LoVo (cell line): Measurements from ENCODE around the gene CSTB.
A peak's percentile ranks its signal among the peaks of the same experiment; 100 is the strongest.

Experiments used
- DNase-seq: peaks from one replicate; pipeline ENCODE4 v3.0.0-alpha.2; 2016; ENCODE audit warnings: low spot score

Gene CSTB

DNA sequence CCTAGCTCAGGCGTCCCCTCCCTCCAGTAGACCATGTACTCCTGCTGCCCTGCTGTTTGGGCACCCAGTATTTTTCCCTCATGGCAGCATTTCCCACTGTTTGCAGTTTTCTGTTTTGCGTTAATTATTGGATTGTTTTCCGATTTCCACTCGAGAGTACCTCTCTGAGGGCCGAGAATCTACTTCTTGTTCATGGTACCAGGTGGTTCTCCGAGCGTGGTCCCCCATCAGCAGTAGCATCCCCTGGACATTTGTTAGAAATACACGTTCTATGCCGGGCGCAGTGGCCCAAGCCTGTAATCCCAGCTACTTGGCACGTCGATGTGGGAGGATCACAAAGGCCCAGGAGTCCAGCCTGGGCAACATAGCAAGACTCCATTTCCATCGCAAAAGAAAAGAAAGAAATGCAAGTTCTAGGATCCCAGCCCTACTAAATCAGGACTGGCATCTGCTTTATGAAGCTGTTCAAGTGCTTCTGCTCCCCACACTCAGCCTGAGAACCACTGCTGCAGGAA lies 14.0 kb upstream of the CSTB start:
- no peak for DNase-seq

DNA sequence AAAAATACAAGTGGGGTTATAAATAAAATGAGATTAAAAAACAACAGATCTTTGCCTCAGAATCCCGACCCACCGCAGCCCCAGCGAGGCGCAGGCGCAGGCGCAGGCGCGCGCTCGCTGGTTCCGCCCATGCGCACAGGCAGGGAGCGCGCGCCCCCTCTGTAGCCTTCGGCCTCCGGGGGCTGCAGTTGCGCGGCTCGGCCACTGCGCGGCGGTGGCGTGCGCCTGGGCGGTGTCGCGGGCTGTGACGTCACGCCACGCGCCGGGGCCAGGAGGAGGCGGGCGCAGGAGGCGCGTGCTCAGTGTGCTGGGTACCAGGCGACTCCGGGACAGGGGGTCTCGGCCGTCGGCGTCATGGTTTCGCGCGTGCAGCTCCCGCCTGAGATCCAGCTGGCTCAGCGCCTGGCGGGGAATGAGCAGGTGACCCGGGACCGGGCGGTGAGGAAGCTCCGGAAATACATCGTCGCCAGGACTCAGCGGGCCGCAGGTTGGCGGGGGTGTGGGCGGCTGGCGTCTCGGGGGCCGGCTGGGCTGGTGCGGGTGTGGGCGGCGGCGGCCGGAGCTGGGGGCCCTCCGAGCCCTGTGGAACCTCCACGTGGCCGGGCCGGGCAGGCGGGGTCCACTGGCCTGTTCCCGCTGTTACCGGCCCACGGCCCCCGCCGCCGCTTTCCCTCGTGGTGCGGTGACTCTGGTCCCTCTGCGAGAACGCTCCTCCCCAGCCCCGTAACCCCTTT lies 13.3 kb upstream of the CSTB start, which contains the start of gene RRP1:
Gene RRP1 (plus strand): TSS at position 302 of the 734 bp plus-strand sequence. CDS start 53 bp downstream, at position 355.
- peak; percentile 93 for DNase-seq

DNA sequence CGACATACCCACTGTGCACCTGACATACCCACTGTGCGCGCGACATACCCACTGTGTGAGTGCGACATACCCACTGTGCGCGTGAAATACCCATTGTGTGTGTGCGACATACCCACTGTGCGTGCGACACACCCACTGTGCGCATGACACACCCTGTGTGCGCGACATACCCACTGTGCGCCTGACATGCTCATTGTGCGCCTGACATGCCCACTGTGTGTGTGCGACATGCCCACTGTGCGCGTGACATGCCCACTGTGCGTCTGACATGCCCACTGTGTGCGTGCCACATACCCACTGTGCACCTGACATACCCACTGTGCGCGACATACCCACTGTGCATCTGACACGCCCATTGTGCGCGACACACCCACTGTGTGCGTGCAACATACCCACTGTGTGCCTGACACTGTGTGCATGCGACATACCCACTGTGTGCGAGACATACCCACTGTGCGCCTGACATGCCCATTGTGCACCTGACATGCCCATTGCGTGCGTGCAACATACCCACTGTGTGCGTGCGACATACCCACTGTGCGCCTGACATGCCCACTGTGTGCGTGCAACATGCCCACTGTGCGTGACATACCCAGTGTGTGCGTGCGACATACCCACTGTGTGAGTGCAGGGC lies 10.8 kb upstream of the CSTB start:
- no peak for DNase-seq

DNA sequence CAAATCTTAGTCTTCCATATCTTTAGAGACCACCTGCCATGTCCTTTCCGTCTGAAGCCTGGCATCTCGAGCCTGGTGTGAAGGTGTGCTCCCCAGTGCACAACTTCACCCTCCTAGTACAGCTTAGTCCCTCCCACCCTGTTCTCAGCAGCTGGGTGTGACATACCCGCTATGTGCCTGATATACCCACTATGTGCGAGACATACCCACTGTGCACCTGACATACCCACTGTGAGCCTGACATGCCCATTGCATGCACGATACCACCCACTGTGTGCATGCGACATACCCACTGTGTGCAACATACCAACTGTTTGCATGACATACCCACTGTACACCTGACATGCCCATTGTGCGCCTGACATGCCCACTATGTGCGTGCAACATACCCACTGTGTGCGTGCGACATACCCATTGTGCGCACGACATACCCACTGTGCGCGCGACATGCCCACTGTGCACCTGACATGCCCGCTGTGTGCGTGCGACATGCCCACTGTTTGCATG lies 10.2 kb upstream of the CSTB start:
- no peak for DNase-seq

DNA sequence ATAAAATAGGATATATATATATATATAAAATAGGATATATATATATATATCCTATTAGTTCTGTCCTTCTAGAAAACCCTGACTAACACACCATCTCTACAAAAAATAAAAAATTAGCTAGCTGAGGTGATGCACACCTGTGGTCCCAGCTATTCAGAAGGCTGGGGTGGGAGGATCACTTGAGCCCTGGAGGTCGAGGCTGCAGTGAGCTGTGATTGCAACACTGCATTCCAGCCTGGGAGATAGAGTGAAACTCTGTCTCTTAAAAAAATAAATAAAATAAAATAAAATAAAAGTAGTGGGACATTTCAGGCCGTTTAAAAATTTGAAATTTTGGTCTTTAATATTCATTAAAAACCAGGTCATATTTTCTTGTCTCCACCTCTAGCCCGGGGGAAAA lies 9.0 kb upstream of the CSTB start:
- no peak for DNase-seq

DNA sequence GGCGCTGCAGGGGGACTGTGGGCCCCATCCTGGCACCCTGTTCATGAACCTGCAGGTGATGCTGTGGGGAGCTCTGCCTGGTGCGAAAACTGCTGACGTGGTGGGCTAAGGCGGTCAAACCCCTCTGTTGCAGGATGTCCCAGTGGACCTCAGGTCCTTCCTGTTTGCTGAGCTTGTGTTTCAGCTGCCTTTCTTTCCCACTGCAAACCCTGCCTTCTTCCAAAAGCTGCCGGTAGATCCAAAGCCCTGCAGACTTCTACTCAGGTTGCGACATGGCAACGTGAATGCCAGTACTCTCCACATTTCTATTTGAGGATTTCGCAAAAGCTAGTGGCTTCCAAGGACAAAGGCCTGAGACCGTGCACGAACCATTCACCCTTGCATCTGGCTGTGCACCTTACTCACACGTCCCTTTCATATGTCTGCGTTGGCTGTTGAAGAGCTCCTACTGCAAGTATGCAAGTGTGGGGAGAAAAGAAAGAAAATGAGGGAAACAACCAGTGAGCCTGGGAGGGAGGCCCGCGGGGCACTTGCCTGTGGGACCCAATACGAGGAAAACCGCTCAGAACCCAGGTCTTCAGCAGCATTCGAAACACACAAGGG lies 7.1 kb upstream of the CSTB start:
- DNase-seq, result no peak

DNA sequence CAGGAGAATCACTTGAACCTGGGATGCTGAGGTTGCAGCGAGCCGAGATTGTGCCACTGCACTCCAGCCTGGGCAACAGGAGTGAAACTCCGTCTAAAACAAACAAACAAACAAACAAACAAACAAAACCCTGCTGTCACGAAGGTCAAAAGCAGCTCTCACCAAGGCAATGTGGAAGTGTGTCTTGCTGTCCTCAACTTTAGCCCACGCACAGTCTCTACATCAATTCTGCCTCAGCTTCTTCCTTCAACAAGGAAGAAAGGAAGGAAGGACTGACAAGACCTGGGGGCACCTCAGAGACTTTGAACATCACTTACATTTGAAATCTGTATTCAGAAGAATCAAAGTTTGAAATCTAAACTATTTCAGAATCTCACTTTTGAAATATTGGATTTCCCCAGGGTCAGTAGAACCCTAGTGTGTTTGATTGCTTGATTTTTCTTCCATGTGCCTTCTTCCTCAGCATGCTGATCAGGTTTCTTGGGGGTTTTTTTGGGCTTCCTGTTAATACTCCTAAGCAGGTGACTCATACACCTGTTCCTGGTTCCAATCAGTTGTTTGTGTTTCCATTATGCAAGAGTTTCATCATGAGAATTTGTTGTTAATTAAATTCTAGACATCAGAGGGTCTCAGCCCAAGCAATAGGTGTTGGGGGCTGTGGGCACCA lies 6.5 kb upstream of the CSTB start:
- DNase-seq, result peak; percentile 25

DNA sequence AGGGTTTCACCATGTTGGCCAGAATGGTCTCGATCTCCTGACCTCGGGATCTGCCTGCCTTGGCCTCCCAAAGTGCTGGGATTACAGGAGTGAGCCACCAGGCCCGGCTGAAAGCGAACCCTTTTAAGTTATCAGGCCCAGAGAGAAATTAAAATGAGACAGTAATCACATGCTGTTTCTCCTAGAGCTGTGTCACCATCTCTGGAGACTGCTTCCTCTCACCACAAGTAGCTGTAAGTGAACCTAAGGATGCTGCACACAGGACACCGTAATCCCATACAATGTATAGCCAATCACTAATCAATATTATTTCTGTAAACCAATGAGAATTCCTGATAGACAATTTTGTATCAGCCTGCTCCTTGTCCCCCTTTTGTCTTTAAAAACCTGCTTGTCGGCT lies 5.7 kb upstream of the CSTB start:
- DNase-seq, result no peak

DNA sequence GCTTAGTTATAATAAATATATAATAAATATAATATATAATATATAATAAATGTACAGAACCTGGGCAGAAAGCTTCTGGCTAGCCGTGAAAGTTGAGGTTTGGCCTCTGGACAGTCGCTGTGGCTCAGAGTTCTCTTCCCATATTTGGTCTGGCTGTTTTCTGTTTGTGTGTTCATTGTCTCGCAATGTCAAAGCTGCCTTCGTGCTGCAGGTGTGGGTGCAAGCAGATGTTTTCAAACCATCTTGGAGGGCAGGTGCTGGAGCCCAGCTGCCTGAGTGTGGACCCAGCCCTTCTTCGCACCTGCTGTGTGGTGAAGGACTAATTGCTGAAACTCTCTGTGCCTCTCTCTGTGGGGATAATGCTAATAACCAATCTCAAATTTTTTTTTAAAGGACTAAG lies 3.6 kb upstream of the CSTB start:
- no peak for DNase-seq

DNA sequence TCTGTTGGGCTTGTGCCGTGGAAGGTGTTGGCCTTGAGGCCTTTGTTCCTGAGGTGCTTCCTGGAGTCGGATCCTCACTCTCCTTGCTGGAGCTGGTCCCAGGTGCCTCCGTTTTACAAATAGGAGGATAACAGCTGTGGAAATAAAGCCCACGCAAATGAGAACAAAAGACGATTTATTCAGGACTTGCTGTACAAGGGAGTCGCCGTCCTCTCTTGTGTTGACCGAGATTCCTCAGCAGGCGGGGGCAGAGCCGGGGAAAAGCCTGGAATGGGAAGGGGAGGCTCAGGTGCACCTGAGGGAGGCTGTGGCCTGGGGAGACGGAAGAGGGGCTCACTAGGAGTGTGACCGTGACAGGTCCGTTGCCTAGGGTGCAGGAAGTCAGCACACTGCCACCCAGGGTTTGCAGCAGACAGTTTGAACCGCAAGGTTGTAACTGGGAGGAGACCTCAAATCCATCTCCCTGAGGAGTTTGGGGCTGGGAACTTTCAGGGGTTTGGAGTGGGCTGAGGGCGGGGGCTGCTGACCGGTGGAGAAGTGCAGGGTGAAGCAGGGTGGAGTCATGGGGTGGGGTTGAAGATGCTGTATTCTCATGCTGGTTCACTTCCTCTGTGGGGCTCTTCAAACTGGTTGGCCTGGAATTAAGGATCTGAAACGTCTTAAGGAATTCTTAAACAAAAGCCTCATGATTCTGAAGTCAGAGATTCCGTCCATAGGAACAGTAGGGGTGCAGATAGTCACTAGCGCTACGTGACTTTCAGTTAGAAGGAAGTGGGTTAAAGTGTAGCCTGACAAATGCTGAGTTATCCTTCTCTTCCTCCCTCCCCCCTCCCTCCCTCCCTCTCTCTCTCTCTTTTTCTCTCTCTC lies 2.6 kb upstream of the CSTB start:
- DNase-seq, result no peak

DNA sequence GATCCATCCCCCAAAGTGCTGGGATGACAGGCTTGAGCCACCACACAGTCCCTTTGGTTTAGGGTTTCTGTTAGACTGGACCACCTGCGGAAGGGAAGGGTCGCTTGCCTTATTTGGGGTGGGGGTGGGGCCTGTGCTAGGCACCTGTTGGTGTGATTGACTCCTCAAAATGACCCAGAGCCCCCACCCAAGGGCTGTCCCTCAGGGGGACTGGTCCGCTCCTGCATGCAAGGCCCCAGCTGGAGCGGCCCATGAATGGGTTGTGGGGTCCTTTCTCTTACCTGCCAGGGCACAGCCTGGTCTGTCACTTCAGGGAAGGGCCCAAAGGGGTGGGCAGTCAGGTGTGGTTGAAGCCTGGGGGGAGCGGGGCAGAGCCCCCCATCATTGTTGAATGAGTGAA lies 1.8 kb upstream of the CSTB start:
- no peak for DNase-seq

DNA sequence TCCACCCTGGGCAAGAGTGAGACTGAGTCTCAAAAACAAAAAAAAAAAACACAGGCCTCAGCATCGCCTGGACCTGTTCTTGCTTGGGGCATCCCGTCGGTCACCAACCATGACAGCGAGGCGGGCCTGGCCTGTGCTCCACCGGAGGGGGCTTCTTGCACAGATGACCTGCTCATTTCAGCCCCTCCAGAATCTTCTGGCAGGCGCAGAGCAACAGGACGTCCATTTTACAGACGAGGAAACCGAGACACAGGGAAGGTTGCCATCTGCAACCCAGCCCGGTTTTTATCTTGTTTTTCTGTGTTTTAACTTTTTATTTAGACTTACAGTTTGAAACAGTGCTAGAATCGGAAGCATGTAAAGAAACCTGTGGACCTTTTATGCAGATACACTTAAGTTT lies 918 bp downstream of the CSTB start:
- no peak for DNase-seq

DNA sequence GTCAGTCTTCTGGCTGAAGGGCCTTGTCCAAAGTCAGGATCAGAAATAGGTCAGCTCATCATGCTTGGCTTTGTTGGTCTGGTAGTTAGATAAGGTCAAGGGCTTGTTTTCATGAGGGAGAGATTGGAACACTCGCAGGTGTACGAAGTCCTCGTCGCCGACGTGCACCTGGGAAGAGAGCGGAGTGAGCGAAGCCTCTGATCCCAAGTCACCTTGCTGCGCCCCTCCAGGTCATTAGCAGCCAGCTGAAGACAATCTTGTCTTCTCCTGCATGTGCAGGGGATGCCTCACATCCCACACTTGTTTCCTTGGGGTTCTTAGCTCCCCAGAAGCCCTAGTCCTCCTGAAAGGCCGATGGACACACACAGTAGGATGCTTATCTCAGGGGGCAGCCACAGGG lies 1.9 kb downstream of the CSTB start:
- DNase-seq, result no peak

DNA sequence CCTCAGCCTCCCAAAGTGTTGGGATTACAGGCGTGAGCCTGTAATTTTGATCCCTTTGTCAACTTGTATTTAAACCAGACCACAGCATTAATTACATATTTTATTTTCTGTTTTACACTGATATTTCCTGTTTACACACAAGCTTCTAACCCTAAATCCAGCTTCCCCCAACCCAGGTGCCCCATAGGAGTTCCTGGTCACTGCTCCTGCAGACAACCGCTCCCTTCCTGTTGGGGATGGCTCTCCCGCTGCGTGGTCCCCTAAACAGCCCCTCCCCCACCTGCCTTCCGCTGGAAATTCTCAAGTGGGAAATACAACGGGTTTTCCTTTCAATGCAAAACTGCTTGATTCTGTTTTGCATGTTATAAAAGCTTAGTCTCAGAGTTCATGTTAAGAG lies 3.7 kb downstream of the CSTB start:
- DNase-seq, result no peak

DNA sequence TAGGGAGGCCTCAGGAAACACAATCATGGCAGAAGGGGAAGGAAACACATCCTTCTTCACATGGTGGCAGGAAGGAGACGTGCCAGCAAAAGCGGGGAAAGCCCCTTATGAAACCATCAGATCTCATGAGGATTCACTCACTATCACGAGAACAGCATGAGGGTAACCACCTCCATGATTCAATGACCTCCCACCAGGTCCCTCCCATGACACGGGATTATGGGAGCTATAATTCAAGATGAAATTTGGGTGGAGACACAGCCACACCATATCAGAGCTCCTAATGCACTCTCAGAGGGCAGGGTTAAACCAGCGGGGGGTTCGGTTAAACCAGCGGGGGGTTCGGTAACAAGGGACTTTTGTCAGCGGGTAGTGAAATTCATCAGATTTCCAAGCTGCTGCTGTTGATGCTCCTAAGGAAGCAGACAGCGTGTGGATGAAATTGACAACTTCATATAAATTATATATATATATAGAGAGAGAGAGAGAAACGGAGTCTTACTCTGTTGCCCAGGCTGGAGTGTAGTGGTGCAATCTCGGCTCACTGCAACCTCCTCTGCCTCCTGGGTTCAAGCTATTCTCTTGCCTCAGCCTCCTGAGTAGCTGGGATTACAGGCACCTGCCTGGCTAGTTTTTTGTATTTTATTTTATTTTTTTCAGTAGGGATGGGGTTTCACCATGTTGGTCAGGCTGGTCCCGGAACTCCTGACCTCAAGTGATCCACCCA lies 4.2 kb downstream of the CSTB start:
- no peak for DNase-seq

DNA sequence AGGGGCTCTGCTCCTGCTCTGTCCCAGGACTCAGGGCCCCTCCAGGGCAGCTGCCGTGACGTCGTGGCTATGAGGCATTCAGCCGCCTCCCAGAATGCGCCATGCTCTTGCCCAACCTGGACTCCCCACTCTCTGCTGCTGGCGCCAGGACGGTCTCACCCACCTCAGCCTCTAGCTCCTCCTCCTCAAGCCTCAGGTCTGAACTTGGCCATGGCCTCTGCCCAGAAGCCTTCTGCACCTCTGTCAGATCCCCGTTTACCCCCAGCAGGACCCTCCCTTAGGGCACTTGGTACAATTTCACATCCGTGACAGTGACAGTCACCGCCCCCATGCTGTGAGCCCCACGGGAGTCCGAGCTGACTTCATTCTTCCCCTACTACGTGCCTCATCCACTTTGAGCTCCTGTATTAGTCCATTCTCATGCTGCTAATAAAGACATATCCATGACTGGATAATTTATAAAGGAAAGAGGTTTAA lies 4.9 kb downstream of the CSTB start:
- no peak for DNase-seq

DNA sequence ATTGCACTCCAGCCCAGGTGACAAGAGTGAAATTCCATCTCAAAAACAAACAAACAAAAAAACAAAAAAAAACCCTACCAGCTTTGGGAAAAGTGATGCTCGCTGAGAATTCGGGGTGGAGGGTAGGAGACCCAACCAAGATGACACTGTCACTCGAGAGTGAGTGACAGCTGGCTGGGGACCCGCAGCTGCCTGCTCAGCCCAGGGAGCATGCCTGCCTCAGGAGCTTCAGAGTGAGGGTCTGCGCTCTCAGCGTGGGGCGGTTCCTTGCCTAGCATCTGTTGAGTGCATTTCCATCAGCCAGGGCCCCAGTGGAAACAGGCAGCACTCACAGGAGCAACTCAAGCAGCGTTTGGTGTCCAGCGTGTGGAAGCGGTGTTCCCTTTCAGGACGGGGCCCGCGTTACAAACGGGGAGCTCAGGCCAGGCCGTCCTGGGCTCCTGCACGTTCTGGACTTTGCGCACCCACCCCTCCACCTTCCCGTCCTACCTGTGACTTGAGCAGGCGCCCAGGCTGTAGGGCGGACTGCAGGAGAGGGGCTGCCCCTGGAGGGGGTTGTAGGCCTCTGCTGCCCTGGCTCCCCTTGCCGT lies 5.9 kb downstream of the CSTB start:
- DNase-seq, result no peak

DNA sequence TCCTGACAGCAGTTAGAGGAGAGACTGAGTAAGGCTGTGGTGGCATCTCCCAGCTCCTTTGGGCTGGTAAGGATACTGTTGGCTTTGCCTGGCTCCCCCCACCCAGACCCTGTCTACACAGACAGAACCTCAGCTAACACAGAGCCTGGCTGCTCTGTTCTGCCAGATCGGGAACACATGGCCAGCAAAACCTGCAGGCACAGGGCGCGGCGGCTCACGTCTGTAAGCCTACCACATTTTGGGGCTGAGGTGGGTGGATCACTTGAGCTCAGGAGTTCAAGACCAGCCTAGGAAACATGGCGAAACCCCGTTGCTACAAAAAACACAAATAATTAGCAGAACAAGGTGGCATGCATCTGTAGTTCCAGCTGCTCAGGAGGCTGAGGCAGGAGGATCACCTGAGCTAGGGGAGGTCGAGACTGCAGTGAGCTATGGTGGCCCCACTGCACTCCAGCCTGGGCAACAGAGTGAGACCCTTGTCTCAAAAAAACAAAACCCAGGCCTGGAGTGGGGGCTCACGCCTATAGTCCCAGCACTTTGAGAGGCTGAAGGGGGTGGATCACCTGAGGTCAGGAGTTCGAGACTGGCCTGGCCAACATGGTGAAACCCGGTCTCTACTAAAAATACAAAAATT lies 6.7 kb downstream of the CSTB start:
- no peak for DNase-seq

DNA sequence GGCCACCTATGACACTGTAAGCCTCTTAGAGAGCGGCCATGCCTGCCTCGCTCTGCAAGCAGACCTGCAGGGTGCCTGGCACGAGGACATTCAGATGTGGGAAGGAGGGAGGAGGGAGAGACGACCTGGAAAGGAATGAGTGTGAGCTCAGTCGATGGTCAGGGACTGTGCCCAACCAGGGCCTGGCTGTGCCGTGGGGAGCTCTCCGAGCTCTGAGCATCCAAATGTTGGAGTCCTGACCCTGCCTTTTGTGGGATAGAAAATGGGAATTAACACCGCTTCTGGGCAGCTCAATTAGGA lies 7.3 kb downstream of the CSTB start:
- DNase-seq, result no peak
